T-cell (primary cell): ENCODE results near the gene PRTN3. TPM values are rescaled to one million over a fixed set of nuclear protein-coding genes. Genes with fewer than 3 reads are reported as not detected.
A peak's percentile ranks its signal among the peaks of the same experiment; 100 is the strongest.
"Not testable (repeated sequence)": the region's sequence is repeated elsewhere in the genome, so short reads cannot be mapped to it uniquely, and the experiment has no call there.

Experiments
- ATAC-seq, 4 experiments: fragments of 200-7000 bp in 3 of 4; fragments of 150-1000 bp in 1 of 4; cut with Tn5 transposase; replicated peaks in 1 of 4; 1 replicate in 3 of 4; 2 replicates in 1 of 4; pipeline ENCODE4 v1.10.0; 2021; ENCODE audit warnings: moderate library complexity in 3 of 4, mild to moderate bottlenecking in 2 of 4, moderate number of reproducible peaks in 1 of 4
- CTCF ChIA-PET, 2 donors: fragments of 300-600 bp; sonication (Branson Sonifier 250); formaldehyde crosslinking; loops; one replicate each; lab custom pipeline; 2022; ENCODE audit warnings: antibody characterized with exemption in 2 of 2; lab: Charles Lee
- POLR2A ChIA-PET, 2 donors: fragments of 300-600 bp; sonication (Branson Sonifier 250); formaldehyde crosslinking; loops; one replicate each; lab custom pipeline; 2022; ENCODE audit warnings: antibody characterized with exemption in 2 of 2; lab: Charles Lee
- DNase-seq, 35 experiments: peaks; one replicate each; pipeline versions ENCODE4 v3.0.0 to v3.0.0-alpha.2; 2013 to 2023
- H3K27ac ChIP-seq: one replicate; pipeline ENCODE4 v1.5.1; 2013; ENCODE audit warnings: low read length
- H3K27me3 ChIP-seq, 2 experiments: replicated peaks in 1 of 2; 1 replicate in 1 of 2; 2 replicates in 1 of 2; pipeline versions ENCODE4 v1.6.1 to v1.7.0; 2013; ENCODE audit warnings: low read length in 1 of 2, mixed read lengths in 1 of 2; ENCODE audit not compliant: control insufficient read depth in 2 of 2, insufficient read depth in 2 of 2; ENCODE audit errors: extremely low read depth in 1 of 2
- H3K36me3 ChIP-seq, 2 donors: 1 replicate in 1 of 2; 2 replicates in 1 of 2; pipeline versions ENCODE4 v1.6.1 to v1.7.0; 2013; ENCODE audit warnings: low read length in 1 of 2; ENCODE audit not compliant: control insufficient read depth in 2 of 2, insufficient read depth in 1 of 2; ENCODE audit errors: extremely low read depth in 1 of 2
- H3K4me1 ChIP-seq, 2 experiments: 1 replicate in 1 of 2; 2 replicates in 1 of 2; pipeline versions ENCODE4 v1.6.1 to v1.7.0; 2013; ENCODE audit warnings: low read length in 2 of 2, mixed read lengths in 1 of 2; ENCODE audit not compliant: insufficient read depth in 2 of 2, control insufficient read depth in 1 of 2; ENCODE audit errors: extremely low read depth in 1 of 2
- H3K4me3 ChIP-seq, 2 donors: 1 replicate in 1 of 2; 2 replicates in 1 of 2; pipeline versions ENCODE4 v1.5.1 to v1.7.0; 2013; ENCODE audit warnings: mild to moderate bottlenecking in 2 of 2, low read length in 1 of 2, moderate library complexity in 1 of 2; ENCODE audit not compliant: control insufficient read depth in 1 of 2; ENCODE audit errors: extremely low read depth in 1 of 2
- H3K9me3 ChIP-seq: 2 replicates; pipeline ENCODE4 v1.7.0; 2013
- H3K27ac Mint-ChIP-seq, 2 donors: one replicate each; pipeline ENCODE4 v1.8.0; 2020 to 2021; ENCODE audit warnings: mild to moderate bottlenecking in 2 of 2, mixed read lengths in 2 of 2
- H3K27me3 Mint-ChIP-seq, 2 donors: one replicate each; pipeline ENCODE4 v1.8.0; 2021 to 2022; ENCODE audit warnings: mixed read lengths in 2 of 2
- H3K36me3 Mint-ChIP-seq: one replicate; pipeline ENCODE4 v1.8.0; 2021; ENCODE audit warnings: mixed read lengths
- H3K4me1 Mint-ChIP-seq, 3 donors: one replicate each; pipeline ENCODE4 v1.8.0; 2020 to 2022; ENCODE audit warnings: mixed read lengths in 3 of 3, mild to moderate bottlenecking in 1 of 3
- H3K4me3 Mint-ChIP-seq, 3 donors: one replicate each; pipeline ENCODE4 v1.8.0; 2020 to 2022; ENCODE audit warnings: mild to moderate bottlenecking in 3 of 3, mixed read lengths in 3 of 3, moderate library complexity in 3 of 3
- H3K9me3 Mint-ChIP-seq, 3 donors: one replicate each; pipeline ENCODE4 v1.8.0; 2020 to 2022; ENCODE audit warnings: mixed read lengths in 3 of 3
- WGBS: methylation state at CpG from one replicate; pipeline ENCODE4 v1.1.5; 2013; ENCODE audit warnings: missing lambda C conversion rate; ENCODE audit not compliant: insufficient coverage; 5-methylcytosine and 5-hydroxymethylcytosine counted together
- total RNA-seq, 35 experiments: library from RNA in 6 of 35; stranded (reverse) in 6 of 35; fragments of 120-200 nt in 1 of 35; gene quantifications; one replicate each; pipeline versions ENCODE4 v1.2.1 to v1.2.4 and lab custom pipeline; 2013 to 2026

PRTN3 gene
- total RNA-seq, 5 donors from 2014 or later (not counting 1 experiment from before 2014, with no cell fraction given) = 0.50 TPM; not detected in 4

GRCh38 chr19:891421-892200, 50.8 kb downstream of the PRTN3 start:
- not testable (repeated sequence) for H3K27me3 ChIP-seq, H3K9me3 Mint-ChIP-seq, H3K36me3 Mint-ChIP-seq, DNase-seq, H3K27ac ChIP-seq, H3K27me3 Mint-ChIP-seq, H3K9me3 ChIP-seq, ATAC-seq
- peak overlapping the region; percentile 46 to 69 for H3K27ac Mint-ChIP-seq
- H3K4me3 ChIP-seq = peak overlapping the region; percentile 64 to 71
- peaks cover 18 to 30% of the 10 kb centered on the region in 2 donors for H3K36me3 ChIP-seq
- CTCF ChIA-PET = interaction anchor here in 1 of 2 donors (0.6 kb wide), 1 partner anchor 11 kb away, joined by 4 read pairs; no protein-coding TSS in a partner anchor
- 89% methylated on average over 37 of the region's 50 CpGs for WGBS
- peaks cover 14 to 54% (median 21%) of the 10 kb centered on the region in 3 donors for H3K4me1 Mint-ChIP-seq
- H3K4me1 ChIP-seq = peaks cover 0 to 61% of the 10 kb centered on the region in 2 experiments
- POLR2A ChIA-PET = interaction anchor here in 1 of 2 donors (0.6 kb wide), 1 partner anchor 151 kb away, joined by 7 read pairs; no protein-coding TSS in a partner anchor
- H3K4me3 Mint-ChIP-seq = peak overlapping the region; percentile 73 to 87 (median 78)

- ChIA-PET POLR2A (no interaction called here), CTCF (interaction anchor here in 1 of 2 donors (1.2 kb wide), 2 partner anchors 19 to 29 kb away, joined by 4 to 5 read pairs; no protein-coding TSS in a partner anchor)
- peaks cover 12% of the 10 kb centered on the region for H3K36me3 Mint-ChIP-seq
- peak overlapping the region; percentile 67 for H3K27ac ChIP-seq
- peak overlapping the region; percentile 64 to 71 for H3K4me3 ChIP-seq
- DNase-seq = peak in 2 of 35 experiments; percentile 21 to 39
- H3K27me3 ChIP-seq = no peaks in the 10 kb centered on the region
- H3K9me3 Mint-ChIP-seq = no peaks in the 10 kb centered on the region
- H3K4me3 Mint-ChIP-seq = peak overlapping the region; percentile 73 to 87 (median 78)
- no peak for ATAC-seq
- peaks cover 16 to 34% of the 10 kb centered on the region in 2 donors for H3K36me3 ChIP-seq
- WGBS = 6% methylated on average over 23 of the region's 27 CpGs
- H3K4me1 Mint-ChIP-seq = peaks cover 14 to 54% (median 23%) of the 10 kb centered on the region in 3 donors
- H3K27me3 Mint-ChIP-seq = peaks cover 0 to 4% of the 10 kb centered on the region in 2 donors
- peak overlapping the region; percentile 68 to 79 for H3K27ac Mint-ChIP-seq
- H3K4me1 ChIP-seq = peaks cover 0 to 54% of the 10 kb centered on the region in 2 experiments
- H3K9me3 ChIP-seq = no peaks in the 10 kb centered on the region
Observed at GRCh38 chr19:892243-892893, 51.6 kb downstream of the PRTN3 start.

GRCh38 chr19:892894-893689, 52.3 kb downstream of the PRTN3 start, which contains the start of the genes MED16 and RNU6-9:
Gene MED16, minus strand, starts transcription at chr19:893187. Its CDS starts 2,056 bp downstream, at chr19:891131.
Gene RNU6-9, plus strand, starts transcription at chr19:893484.
- H3K27ac Mint-ChIP-seq = peak within 1 kb of the TSS; percentile 99 to 100
- no peaks in the 10 kb centered on the region for H3K9me3 Mint-ChIP-seq
- ATAC-seq (peak; percentile 80 to 92 (median 88)), DNase-seq (peak; percentile 83 to 96 (median 89))
- CTCF ChIA-PET = interaction anchor here in 1 of 2 donors (0.9 to 1.2 kb wide), 4 partner anchors 14 to 30 kb away, joined by 3 to 5 read pairs (median 4); no protein-coding TSS in a partner anchor
- Histone ChIP-seq H3K27ac (peak within 1 kb of the TSS; percentile 89), H3K27me3 (no peaks in the 10 kb centered on the region), H3K36me3 (peaks cover 11 to 36% of the 10 kb centered on the region in 2 donors), H3K4me3 (peak within 1 kb of the TSS; percentile 64 to 75), H3K4me1 (peaks cover 0 to 46% of the 10 kb centered on the region in 2 experiments), H3K9me3 (no peaks in the 10 kb centered on the region)
- peak within 1 kb of the TSS; percentile 85 to 93 (median 87) for H3K4me3 Mint-ChIP-seq
- peaks cover 12% of the 10 kb centered on the region for H3K36me3 Mint-ChIP-seq
- H3K4me1 Mint-ChIP-seq = peaks cover 14 to 51% (median 23%) of the 10 kb centered on the region in 3 donors
- 2% methylated on average over 60 of the region's 69 CpGs for WGBS
- H3K27me3 Mint-ChIP-seq = peaks cover 0 to 4% of the 10 kb centered on the region in 2 donors
- POLR2A ChIA-PET = interaction anchor here in 1 of 2 donors (0.8 to 1.2 kb wide), 2 partner anchors 12 to 121 kb away, joined by 3 to 6 read pairs; no protein-coding TSS in a partner anchor

GRCh38 chr19:896434-896833, 55.6 kb downstream of the PRTN3 start:
- H3K4me1 ChIP-seq = peaks cover 0 to 50% of the 10 kb centered on the region in 2 experiments
- H3K9me3 Mint-ChIP-seq = no peaks in the 10 kb centered on the region
- H3K9me3 ChIP-seq = no peaks in the 10 kb centered on the region
- H3K36me3 Mint-ChIP-seq = peaks cover 9% of the 10 kb centered on the region
- POLR2A ChIA-PET = no interaction called here
- CTCF ChIA-PET = no interaction called here
- DNase-seq (no peak), ATAC-seq (no peak)
- peaks cover 0 to 4% of the 10 kb centered on the region in 2 donors for H3K27me3 Mint-ChIP-seq
- H3K4me1 Mint-ChIP-seq = peaks cover 14 to 41% (median 22%) of the 10 kb centered on the region in 3 donors
- H3K4me3 Mint-ChIP-seq = no peak overlapping the region
- peak overlapping the region in 1 of 2 donors; percentile 52 for H3K27ac Mint-ChIP-seq
- peaks cover 3 to 40% of the 10 kb centered on the region in 2 donors for H3K36me3 ChIP-seq
- no peak overlapping the region for H3K4me3 ChIP-seq
- no peaks in the 10 kb centered on the region for H3K27me3 ChIP-seq
- H3K27ac ChIP-seq = no peak overlapping the region
- 89% methylated on average over 6 of the region's 10 CpGs for WGBS

- ChIA-PET CTCF (no interaction called here), POLR2A (no interaction called here)
- Histone ChIP-seq H3K36me3 (peaks cover 3 to 46% of the 10 kb centered on the region in 2 donors), H3K27me3 (no peaks in the 10 kb centered on the region), H3K27ac (no peak overlapping the region), H3K4me1 (peaks cover 0 to 46% of the 10 kb centered on the region in 2 experiments), H3K9me3 (no peaks in the 10 kb centered on the region), H3K4me3 (no peak overlapping the region)
- peaks cover 9% of the 10 kb centered on the region for H3K36me3 Mint-ChIP-seq
- 100% methylated on average over 8 of the region's 11 CpGs for WGBS
- H3K27ac Mint-ChIP-seq = peak overlapping the region in 1 of 2 donors; percentile 43
- DNase-seq (no peak), ATAC-seq (no peak)
- no peak overlapping the region for H3K4me3 Mint-ChIP-seq
- H3K9me3 Mint-ChIP-seq = no peaks in the 10 kb centered on the region
- peaks cover 14 to 44% (median 24%) of the 10 kb centered on the region in 3 donors for H3K4me1 Mint-ChIP-seq
- H3K27me3 Mint-ChIP-seq = peaks cover 0 to 4% of the 10 kb centered on the region in 2 donors
Observed at GRCh38 chr19:896999-897398, 56.2 kb downstream of the PRTN3 start.
